HG02938 (cell line): Measurements from ENCODE around the gene RPL29.
A peak's percentile ranks its signal among the peaks of the same experiment; 100 is the strongest.
"Not testable (repeated sequence)": the region's sequence is repeated elsewhere in the genome, so short reads cannot be mapped to it uniquely, and the experiment has no call there.

Source experiments
- ATAC-seq: cut with Tn5 transposase; IDR thresholded peaks from one replicate; pipeline ENCODE4 v1.9.1; 2021; ENCODE audit warnings: mild to moderate bottlenecking, moderate library complexity; ENCODE audit not compliant: unreplicated experiment

Gene RPL29

DNA sequence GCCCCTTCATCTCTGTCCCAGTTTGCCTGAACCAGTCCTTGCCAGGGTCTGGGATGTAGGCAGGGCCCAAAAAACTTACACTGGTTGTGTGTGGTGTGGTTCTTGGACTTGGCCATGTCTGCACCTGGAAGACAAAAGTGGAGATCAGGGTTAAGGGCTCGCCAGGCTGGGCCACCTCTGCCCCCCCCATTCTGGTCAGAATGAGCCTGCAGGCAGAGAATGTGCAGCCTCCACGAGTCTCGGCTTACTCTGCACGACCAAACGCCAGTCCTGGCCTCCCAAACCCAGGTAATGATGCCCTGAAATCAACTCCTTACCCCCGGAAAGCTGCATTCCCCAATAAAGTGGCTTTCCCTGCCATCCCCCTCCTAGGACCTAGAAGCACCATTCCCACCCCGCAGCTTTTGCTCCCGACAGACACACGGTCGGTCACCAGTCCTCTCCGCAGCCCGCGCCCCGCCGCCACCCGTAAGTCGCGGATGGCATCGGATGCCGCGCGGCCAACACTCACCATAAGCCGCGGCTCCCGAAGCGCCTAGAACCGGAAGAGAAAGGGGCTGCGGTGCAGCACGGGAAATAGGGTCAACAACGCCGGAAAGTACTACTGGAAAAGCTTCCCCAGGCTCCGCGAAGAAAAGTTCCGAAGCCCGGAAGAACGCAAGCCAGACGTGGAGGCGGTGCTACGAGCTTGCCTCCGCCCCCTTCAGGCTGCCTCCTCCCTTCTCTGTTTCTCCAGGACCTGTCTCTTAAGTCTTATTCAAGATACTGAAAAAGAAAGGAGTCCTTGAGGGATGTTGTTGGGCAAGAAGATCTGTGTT is at the start of gene RPL29:
Gene RPL29, minus strand, starts transcription at position 550 of the 818 bp plus-strand sequence. Its CDS starts 434 bp downstream, at position 116.
- peak; percentile 77 for ATAC-seq

DNA sequence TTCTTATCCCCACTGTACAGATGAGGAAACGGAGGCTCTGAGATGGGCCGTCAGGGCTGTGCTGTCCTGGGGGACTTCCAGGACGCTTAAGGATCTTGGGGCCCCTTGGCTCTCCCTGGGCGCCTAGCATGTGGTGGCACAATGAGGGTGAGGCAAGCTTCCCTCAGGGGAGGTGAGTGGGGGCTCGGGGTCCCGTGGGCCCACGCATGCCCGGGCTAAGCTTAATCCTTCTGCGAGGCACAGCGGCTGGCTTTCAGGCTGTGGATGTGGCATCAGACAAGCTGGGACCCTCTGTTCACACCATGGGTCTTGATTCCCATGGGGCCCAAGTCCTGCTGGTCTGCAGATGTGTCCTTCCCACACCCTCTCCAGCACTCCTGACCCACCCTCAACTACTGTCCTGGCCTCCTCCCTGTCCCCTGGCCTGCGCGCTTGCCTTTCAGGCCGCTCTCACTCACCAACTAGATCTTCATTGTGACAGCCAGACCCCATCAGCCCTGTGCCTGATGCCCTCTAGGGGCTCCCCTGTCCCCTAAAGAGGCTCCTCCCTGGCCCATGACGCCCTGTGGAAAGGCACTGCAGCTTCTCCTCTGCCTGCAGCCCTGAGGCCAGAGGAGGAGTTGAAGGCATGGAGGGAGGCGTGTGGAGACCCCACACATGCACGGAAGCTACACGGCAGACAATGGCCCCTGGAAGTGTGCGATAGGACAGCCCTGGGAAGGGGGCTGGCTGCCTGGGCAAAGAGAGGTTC is 49.3 kb upstream of the RPL29 start:
- ATAC-seq, result no peak

DNA sequence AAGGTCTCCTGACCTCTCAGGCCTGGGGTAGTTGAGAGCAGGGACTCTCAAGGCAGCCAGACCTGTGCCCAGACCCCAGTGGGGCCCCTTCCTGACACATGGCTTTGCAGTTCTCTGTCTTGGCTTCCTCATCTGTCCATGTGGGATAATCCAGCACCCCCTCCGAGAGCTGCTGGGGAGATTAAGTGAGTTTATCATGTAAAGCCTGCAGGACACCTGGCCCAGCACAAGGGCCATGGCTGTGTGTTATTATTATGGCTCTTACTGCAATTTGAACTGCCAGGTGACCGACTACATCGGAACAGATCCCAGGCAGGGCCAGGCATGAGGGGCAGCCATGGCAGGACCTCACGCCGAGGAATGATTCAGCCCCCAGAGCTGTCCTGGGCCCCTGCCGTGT is 48.1 kb upstream of the RPL29 start:
- ATAC-seq, result no peak

DNA sequence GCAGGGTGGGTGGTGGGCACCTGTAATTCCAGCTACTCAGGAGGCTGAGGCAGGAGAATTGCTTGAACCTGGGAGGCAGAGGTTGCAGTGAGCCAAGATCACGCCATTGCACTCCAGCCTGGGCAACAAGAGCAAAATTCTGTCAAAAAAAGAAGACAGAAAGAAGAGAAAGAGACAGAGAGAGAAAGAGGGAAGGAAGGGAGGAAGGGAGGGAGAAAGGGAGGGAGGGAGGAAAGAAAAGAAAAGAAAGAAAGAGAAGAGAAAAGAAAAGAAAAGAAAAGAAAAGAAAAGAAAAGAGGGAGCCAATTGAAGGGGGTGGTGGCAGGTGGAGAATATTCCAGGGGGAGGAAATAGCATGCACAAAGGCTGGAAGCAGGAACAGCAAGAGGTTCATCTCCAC is 47.3 kb upstream of the RPL29 start:
- not testable (repeated sequence) for ATAC-seq

DNA sequence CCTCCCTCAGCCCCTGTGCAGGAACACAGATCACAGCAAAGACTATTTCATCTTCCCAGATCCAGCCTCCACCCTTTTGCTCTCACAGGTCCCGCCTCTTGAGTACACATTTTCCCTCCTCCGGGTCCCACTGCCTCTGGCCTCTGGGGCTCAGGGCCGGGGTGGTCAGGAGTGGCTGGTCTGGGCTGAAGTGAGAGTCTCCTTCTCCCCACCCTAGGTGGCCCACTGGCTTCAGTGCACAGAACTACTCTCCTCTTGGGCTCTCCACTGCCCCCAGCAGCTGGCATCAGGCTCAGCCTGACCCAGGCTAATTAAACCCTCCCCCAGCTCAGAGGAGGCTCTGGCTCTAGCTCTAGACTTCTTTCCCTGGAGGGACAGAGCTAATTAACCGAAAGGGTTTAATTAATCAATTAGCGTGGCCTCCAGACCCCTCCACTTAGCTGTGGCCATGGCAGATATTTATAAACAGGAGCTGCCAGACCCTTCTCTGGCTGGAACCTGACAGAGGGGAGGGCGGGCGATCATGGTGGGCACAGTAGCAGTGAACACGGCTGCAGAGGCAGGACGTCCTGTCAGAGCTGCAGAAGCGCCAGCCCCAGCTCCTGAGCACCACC is 45.5 kb upstream of the RPL29 start:
- no peak for ATAC-seq

DNA sequence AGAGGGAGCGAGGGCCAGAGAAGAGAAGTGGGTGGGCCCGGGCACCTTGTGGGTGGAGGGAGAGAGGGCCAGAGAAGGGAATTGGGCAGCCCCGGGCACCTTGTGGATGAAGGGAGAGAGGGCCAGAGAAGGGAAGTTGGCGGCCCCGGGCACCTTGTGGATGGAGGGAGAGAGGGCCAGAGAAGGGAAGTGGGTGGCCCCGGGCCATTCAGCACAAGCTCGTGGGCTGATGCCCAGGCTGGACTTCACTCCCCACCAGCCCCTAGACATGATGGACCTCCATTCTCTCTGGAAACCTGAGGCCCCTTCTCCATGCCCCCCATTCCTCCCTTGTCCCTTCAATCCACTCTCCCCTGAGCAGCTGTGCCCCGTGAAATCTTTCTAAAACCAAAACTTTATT is 44.9 kb upstream of the RPL29 start:
- ATAC-seq, result no peak

DNA sequence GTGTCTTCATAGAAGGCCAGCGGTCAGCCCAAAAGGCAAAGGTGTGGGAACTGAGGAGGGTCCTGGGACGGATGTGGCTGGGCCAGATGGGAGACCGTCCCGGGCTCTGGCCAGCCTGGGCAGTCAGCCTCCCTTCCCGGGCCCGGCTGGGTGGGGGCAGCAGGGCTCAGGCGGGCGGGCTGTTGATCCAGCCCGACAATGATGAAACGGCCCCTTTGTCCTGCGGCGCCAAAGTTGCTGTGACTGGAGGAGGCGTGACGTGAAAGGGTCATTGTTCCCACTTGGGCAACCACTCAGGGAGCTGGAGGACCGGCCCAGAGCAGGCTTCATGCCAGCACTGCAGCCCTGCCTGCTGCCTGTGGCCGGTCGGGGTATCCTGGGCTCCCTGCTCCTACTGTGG is 44.2 kb upstream of the RPL29 start:
- no peak for ATAC-seq

DNA sequence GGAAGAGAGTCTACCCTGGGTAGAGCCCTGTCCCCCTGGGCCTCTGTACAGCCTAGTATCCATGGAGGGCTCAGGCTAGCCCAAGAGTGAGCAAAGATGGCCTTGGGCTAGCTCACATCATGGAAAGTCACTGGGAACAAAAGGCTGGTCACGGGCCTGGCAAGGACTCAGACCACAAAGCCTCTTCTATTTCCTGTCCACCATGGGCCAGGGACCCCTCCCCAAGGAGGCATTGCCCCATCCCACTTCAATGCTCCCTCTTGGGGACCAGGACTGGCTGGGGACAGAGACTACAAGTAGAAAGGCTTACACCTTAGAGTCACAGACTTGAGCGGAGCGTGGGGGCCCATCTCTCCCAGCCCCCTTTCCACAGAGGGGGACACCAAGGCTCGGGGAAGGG is 43.7 kb upstream of the RPL29 start:
- no peak for ATAC-seq

DNA sequence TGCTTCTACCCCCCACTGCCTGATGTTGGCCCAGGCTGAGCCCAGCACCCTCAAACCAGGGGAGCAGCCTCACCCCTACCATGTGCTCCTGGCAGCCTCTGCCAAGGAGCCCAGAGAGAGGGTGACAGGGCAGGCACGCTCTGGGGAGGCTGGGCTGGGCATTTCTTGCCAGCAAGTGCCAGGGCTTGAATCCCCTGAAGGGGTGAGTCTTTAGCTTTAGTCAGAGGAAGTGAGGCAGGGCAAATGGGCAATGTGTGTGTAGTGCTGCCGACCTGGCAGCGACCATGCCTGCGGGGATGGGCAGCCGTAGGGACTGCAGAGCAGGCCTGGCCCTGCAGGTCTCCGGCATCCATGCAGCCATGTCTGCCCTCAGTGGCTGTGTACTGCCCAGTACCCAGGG is 42.5 kb upstream of the RPL29 start:
- no peak for ATAC-seq

DNA sequence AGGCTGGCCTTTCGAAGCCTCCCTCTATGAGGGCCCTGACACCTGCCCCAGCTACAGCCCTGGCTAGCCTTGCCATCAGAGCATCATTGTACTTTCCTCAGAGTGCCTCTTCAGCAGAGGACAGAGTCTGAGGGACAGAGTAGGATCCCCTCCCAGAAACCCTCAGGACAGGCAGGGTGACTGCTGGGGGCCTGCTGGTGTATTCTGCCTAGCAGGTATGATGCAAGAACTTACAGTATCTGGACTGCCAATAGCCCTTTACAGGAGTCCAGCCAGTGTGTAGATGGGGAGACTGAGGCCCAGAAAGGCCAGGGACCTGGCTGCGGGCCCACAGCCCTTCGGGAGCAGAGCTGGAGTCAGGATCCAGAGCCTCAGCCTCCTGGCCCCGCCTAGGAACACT is 41.6 kb upstream of the RPL29 start:
- ATAC-seq, result no peak

DNA sequence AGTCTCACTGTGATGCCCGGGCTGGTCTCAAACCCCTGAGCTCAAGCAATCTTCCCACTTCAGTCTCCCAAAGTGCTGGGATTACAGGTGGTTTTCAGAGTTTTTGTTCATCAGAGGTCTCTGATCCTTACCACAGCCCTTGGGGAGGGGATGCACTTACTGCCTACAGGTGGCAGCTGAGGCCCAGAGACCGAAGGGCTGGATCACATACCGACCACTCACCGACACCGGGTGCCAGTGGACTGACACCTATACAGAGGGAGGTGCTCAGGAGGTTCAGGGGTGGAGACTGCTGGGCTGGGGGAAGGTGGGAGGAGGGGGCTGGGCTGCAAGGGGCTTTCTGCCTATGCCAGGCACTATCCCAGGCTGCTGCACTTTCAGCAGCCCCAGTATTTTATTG is 41.1 kb upstream of the RPL29 start:
- no peak for ATAC-seq

DNA sequence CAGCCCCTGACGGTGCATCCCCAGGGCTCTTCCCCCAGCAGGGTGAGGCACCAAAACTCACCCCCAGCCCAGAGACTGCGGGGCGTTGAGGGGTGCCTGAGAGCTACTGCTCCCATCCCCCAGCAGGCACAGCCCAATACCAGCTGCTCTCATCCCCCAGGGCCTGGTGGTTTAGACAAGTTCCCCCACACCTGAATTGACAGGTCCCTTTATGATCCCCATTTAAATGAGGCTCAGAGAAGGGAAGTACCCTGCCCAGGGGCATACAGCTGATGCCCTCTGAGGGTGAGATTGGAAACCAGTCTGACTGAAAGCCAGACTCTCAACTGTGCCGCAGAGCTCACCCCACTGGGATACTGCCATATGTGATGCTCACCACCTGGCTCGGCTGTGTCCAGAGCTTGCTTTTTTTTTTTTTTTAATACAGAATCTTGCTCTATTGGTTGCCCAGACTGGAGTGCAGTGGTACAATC is 40.6 kb upstream of the RPL29 start:
- peak; percentile 46 for ATAC-seq

DNA sequence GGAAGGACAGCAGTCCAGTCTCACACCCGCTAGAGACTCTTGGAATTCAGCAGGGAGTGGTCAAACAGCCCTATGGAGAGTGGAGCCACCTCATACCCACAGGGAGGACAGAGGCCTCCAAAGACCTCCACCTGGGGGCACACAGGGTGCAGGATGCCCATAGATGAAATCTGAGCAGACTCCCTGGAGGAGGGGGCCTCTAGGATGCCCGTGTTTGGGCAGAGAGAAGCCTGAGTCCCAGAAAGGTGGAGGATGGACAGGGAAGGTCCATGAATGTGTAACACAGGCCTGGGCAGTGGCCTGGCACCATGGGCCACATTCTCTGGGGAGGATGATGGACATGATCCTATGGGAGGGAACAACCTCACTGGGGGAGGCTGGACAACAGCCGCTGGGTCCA is 39.0 kb upstream of the RPL29 start:
- ATAC-seq, result no peak

DNA sequence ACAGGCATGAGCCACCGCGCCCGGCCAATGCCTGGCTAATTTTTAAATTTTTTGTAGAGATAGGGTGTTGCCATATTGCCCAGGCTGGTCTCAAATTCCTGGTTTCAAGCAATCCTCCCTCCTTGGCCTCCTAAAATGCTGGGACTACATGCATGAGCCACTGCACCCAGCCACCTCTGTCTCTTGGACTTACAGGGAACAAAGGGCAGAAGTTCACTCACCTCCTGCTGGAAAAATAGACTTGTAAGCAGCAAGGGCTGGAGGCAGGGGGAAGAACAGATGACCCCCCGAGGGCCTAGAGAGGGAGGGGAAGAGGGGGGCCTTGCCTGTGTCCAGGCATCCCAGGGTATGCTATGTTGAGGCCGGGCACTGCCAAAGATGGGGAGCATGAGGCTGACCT is 38.5 kb upstream of the RPL29 start:
- no peak for ATAC-seq

DNA sequence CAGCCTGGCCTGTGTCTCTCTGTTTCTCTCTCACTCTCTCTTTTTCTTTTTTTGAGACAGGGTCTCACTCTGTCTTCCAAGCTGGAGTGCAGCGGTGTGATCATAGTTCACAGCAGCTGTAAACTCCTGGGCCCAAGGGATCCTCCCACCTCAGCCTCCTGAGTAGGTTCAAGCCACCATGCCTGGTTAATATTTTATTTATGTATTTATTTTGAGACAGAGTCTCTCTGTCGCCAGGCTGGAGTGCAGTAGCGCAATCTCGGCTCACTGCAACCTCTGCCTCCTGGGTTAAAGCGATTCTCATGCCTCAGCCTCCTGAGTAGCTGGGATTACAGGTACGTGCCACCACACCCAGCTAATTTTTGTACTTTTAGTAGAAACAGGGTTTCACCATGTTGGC is 38.1 kb upstream of the RPL29 start:
- not testable (repeated sequence) for ATAC-seq

DNA sequence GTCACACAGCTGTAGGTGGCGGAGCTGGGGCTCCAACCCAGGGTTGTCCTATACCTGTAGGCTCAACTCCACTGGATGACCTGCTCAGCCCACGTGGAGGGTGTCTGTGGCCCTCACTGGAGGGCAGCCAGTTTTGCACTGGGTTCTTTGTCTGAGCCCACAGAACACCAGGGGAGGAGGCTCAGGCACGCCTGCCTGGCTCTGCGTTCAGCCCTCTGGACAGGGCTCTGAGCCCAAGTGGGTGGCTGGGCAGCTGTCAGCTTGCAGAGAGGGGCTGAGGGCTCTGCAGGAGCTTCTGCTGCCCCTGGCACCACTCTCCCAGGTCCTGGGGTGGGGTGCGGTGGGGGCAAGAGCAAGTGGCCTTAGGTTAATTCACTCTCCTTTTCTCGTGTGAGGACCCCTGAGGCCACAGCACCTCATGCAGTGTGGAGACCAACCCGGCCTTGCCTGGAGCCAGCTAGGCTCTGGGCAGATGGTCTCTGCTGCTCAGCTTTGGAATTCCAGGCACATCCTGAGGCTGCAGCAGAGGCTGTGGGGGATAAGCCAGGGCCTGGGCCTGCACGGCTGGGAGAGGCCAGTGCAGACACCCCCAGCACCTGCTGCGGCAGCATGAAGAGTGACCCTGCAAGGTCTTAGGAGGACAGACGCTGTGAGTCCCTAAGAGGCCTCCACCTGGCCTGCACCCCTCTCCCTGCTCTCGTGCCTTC is 37.2 kb upstream of the RPL29 start:
- ATAC-seq, result no peak

DNA sequence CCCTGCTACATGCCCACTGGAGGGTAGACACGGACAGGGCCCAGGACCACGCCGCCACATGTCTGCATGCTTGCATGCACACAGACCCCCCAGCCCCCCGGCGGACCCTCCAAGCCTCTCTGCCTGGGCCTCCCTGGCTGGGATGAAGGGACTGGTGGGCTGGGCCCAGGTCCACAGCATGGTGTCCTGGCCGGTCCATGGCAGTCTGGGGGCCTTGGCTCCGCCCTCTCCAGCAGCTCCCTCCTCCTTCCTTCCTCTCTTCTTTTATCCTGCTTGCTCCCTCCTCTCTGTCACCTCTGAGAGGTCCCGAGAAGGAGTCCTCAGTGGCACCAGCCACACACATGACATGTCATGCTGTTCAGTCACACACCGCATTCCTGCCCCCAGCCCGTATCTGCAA is 36.2 kb upstream of the RPL29 start:
- no peak for ATAC-seq

DNA sequence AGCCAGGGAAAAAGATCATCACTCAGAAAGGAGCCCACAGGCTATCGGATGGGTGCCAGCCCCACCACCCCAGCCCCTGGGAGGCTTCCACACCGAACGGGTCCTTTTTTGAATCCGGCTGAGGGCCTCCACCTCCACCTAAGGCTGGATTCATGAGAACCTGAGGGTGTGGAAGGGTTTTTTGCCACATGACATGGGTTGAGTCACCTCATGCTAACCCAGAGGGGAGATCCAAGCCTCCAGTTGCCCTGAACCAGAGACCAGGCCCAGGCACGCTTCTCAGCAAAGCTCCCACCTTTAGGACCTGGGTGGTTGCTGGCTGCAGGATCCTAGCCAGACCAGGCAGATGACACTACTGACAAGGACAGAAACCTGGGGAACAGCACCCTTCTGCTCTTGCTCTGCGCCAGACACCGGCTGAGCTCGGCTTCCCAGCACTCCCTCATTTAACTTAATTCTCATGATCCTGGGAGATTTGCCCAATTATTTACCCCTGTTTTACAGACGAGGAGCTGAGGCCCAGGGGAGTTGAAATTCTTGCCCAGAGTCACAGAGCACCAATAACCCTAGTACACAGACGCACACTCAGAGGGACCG is 35.1 kb upstream of the RPL29 start:
- no peak for ATAC-seq

DNA sequence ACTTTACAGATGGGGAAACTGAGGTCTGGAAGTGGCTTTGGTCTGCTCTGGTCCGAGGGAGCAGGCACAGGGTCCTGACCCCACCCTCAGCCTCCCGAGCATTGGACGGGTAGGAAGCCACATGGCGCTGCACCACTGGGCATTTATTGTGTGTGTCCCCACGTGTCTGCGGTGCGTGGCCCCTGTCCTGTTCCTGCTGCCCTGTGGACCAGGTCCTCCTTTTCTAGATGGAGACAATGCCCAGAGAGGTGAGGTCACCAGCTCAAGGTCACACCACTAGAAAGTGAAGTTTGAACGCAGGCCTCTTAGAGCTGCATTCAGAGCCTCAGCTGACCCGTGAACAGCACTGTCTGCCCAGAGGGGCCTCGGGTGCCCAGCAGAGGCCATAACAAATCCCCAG is 33.8 kb upstream of the RPL29 start:
- no peak for ATAC-seq

DNA sequence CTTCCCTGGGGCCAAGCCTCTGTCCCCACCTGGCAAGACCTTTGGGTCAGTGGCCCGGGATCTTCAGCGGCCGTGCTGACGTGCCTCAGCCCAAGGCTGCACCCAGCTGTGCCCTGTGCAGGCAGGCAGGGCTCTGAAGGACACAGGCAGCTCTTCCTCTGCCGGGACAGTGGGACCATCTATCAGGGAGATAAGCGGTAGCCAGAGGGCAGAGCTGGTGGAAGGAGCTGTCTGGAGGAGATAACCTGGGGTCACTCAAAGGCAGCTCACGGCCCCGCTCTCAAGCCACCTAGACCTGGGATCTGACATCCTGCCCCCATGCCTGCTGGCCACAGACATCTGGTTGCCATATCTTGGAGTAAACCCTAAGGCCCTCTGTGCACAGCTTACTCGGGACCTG is 33.4 kb upstream of the RPL29 start:
- no peak for ATAC-seq

DNA sequence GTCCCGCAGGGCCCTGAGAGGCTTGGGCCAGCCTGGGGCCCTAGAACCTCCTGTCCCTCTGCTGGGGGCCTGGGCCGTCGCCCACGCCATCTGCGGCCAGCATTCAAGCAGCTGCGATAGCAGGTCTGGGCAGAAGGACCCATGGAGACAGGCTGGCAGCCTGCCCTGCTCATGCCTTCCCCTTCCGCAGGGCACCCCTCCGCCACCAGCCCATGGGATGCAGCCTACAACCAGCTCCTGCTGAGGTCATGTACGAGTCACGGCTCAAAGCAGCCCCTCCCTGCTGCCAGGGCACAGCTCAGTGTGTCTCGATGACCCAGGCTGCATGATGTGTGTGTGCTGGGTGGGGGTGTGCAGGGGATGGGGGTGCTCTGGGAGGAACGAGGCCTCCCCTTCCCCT is 32.9 kb upstream of the RPL29 start:
- ATAC-seq, result no peak
